Loucy (cell line): ENCODE data around the gene DDR1.
A peak's percentile ranks its signal among the peaks of the same experiment; 100 is the strongest.

ENCODE experiments used
- H2AFZ ChIP-seq: fragments of 200-600 bp; sonication (generic); 2 replicates; pipeline ENCODE4 v1.6.0; 2016; ENCODE audit warnings: antibody characterized with exemption, mild to moderate bottlenecking, low read length, moderate library complexity
- H3F3A ChIP-seq: fragments of 200-600 bp; 2 replicates; pipeline ENCODE4 v1.6.0; 2016; ENCODE audit warnings: antibody characterized with exemption, low read depth, mild to moderate bottlenecking
- H3K27me3 ChIP-seq: fragments of 200-600 bp; sonication (generic); 2 replicates; pipeline ENCODE4 v1.6.1; 2014; ENCODE audit warnings: low read length, mild to moderate bottlenecking; ENCODE audit not compliant: insufficient read depth, poor library complexity, severe bottlenecking
- H3K36me3 ChIP-seq: fragments of 200-600 bp; sonication (generic); 2 replicates; pipeline ENCODE4 v1.6.1; 2016; ENCODE audit warnings: low read length; ENCODE audit not compliant: insufficient read depth
- H3K4me1 ChIP-seq: fragments of 200-600 bp; sonication (generic); 2 replicates; pipeline ENCODE4 v1.5.1; 2014; ENCODE audit warnings: low read length, mild to moderate bottlenecking; ENCODE audit not compliant: insufficient read depth, poor library complexity, severe bottlenecking
- H3K4me2 ChIP-seq: fragments of 200-600 bp; sonication (generic); 2 replicates; pipeline ENCODE4 v1.6.0; 2014; ENCODE audit warnings: antibody characterized with exemption, low read length, low read depth, mild to moderate bottlenecking; ENCODE audit not compliant: poor library complexity, severe bottlenecking
- H3K4me3 ChIP-seq: fragments of 200-600 bp; sonication (generic); 2 replicates; pipeline ENCODE4 v1.5.1; 2014; ENCODE audit warnings: low read length, mild to moderate bottlenecking, mixed read lengths; ENCODE audit not compliant: poor library complexity, severe bottlenecking
- H3K79me2 ChIP-seq: fragments of 200-600 bp; sonication (generic); 2 replicates; pipeline ENCODE4 v1.6.1; 2014; ENCODE audit warnings: low read length; ENCODE audit not compliant: insufficient read depth
- H3K9ac ChIP-seq: fragments of 200-600 bp; sonication (generic); 2 replicates; pipeline ENCODE4 v1.6.0; 2014; ENCODE audit warnings: mild to moderate bottlenecking, low read depth, low read length, moderate library complexity; ENCODE audit not compliant: poor library complexity, severe bottlenecking
- H3K9me2 ChIP-seq: fragments of 200-600 bp; sonication (generic); replicated peaks from 2 replicates; pipeline ENCODE4 v1.6.1; 2016; ENCODE audit warnings: low read depth, low read length, mixed read lengths
- H3K9me3 ChIP-seq: fragments of 200-600 bp; sonication (generic); 2 replicates; pipeline ENCODE4 v1.6.1; 2014; ENCODE audit warnings: mild to moderate bottlenecking, antibody characterized with exemption, low read length, low read depth; ENCODE audit not compliant: insufficient read depth
- H4K20me1 ChIP-seq: fragments of 200-600 bp; sonication (generic); 2 replicates; pipeline ENCODE4 v1.6.0; 2014; ENCODE audit warnings: antibody characterized with exemption, low read length, mild to moderate bottlenecking; ENCODE audit not compliant: insufficient read depth, poor library complexity, severe bottlenecking
- CTCF ChIP-seq: fragments of 200-600 bp; sonication (generic); conservative IDR thresholded peaks from 2 replicates; pipeline ENCODE4 v1.5.1; 2014; ENCODE audit warnings: mild to moderate bottlenecking, antibody characterized with exemption, low read length
- EZH2phosphoT487 ChIP-seq: fragments of 200-600 bp; IDR thresholded peaks from 2 replicates; pipeline ENCODE4 v1.6.1; 2018; ENCODE audit warnings: antibody characterized with exemption, mild to moderate bottlenecking, moderate library complexity, borderline replicate concordance

DDR1 gene

GRCh38 chr6:30914076-30914853 is 29.9 kb downstream of the DDR1 start, which contains the start of gene VARS2:
Gene VARS2 (plus strand): TSS chr6:30914238. CDS start chr6:30914837, 599 bp downstream.
- no peaks in the 10 kb centered on the region for H3F3A ChIP-seq
- TF ChIP-seq EZH2phosphoT487 (no peak), CTCF (peak; percentile 27)
- H2AFZ ChIP-seq: peak within 1 kb of the TSS; percentile 94
- peak within 1 kb of the TSS; percentile 88 for H3K4me3 ChIP-seq
- H3K9me2 ChIP-seq: no peaks in the 10 kb centered on the region
- H4K20me1 ChIP-seq: no peaks in the 10 kb centered on the region
- no peaks in the 10 kb centered on the region for H3K27me3 ChIP-seq
- peak within 1 kb of the TSS; percentile 93 for H3K4me2 ChIP-seq
- H3K79me2 ChIP-seq: peaks cover 21% of the 10 kb centered on the region
- H3K9ac ChIP-seq: peak within 1 kb of the TSS; percentile 91
- H3K4me1 ChIP-seq: peaks cover 28% of the 10 kb centered on the region
- H3K9me3 ChIP-seq: no peaks in the 10 kb centered on the region
- H3K36me3 ChIP-seq: no peaks in the 10 kb centered on the region; the same call in 1 of the 2 replicates

DNA sequence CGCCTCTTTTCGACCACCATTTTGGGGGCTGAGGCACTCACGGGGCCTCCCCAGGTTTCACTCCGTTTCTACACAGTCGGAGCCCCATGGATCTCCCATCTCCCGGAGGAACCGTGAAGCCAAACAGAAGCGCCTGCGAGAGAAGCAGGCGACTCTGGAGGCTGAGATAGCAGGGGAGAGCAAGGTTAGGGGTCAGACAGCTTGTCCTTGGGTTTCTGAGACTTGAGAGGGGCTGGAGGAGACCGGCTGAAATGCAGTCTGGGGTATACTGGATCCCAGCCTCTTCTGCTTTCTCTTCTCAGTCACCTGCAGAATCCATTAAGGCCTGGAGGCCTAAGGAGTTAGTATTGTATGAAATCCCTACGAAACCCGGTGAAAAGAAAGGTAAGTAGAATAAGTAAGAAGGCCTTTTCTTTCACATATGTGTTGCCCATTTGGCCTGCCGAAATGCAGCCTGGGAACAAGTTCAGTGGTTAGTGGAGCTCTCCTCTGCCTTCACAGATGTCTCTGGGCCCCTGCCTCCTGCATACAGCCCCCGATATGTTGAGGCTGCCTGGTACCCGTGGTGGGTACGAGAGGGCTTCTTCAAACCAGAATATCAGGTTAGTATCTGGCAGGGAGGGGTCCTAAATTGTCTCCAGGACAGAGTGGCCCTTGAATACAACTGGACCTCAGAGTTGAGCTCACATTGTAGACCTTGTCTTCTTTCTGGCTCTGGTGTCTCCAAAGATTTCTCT is 30.7 kb downstream of the DDR1 start:
- Histone ChIP-seq H3K79me2 (peaks cover 13% of the 10 kb centered on the region; the same call in 1 of the 2 replicates), H3K36me3 (no peaks in the 10 kb centered on the region; the same call in 1 of the 2 replicates), H3K9me3 (no peaks in the 10 kb centered on the region), H3F3A (no peaks in the 10 kb centered on the region), H3K4me1 (peaks cover 28% of the 10 kb centered on the region), H3K27me3 (no peaks in the 10 kb centered on the region), H2AFZ (peak overlapping the region; percentile 94), H3K4me3 (peak overlapping the region; percentile 88), H4K20me1 (no peaks in the 10 kb centered on the region), H3K9me2 (no peaks in the 10 kb centered on the region), H3K9ac (peak overlapping the region; percentile 91), H3K4me2 (peak overlapping the region; percentile 93)
- TF ChIP-seq CTCF: no peak
- TF ChIP-seq EZH2phosphoT487: no peak

DNA sequence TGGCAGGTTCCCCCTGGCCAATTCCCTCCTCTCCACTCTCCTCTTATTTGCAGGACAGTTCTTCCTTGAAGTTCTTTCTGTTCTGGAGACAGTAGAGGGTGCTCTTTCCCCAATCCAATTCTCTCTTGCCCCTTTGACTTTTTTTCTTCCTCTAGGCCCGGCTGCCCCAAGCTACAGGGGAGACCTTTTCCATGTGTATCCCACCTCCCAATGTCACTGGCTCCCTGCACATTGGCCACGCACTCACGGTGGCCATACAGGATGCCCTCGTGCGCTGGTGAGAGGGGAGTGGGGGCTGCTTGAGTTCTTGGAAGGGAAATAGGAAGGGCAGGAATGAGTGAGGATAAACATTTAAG is 31.2 kb downstream of the DDR1 start:
- Histone ChIP-seq H3K9ac (peak overlapping the region; percentile 91), H3K27me3 (no peaks in the 10 kb centered on the region), H4K20me1 (no peaks in the 10 kb centered on the region), H3K4me2 (peak overlapping the region; percentile 93), H3K36me3 (peaks cover 2% of the 10 kb centered on the region; the same call in 1 of the 2 replicates), H3K79me2 (peaks cover 13% of the 10 kb centered on the region; the same call in 1 of the 2 replicates), H3K4me3 (peak overlapping the region; percentile 88), H2AFZ (no peak overlapping the region), H3K9me3 (no peaks in the 10 kb centered on the region), H3F3A (no peaks in the 10 kb centered on the region), H3K9me2 (no peaks in the 10 kb centered on the region), H3K4me1 (peaks cover 28% of the 10 kb centered on the region)
- no peak for TF ChIP-seq EZH2phosphoT487
- peak; percentile 79 for TF ChIP-seq CTCF
